Stimulated activated CD4-positive, alpha-beta T cell treated with anti-CD3 and anti-CD28 coated beads, Interleukin-4, amount 100 ng/mL, for 24 hours (primary cell): ENCODE data around the gene ITGAL.
A peak's percentile ranks its signal among the peaks of the same experiment; 100 is the strongest.
"Not testable (repeated sequence)": the region's sequence is repeated elsewhere in the genome, so short reads cannot be mapped to it uniquely, and the experiment has no call there.

Source experiments
- DNase-seq: peaks from one replicate; pipeline ENCODE4 v3.0.0-alpha.2; 2020

The ITGAL gene

GRCh38 chr16:30472328-30472942, at the start of gene ITGAL:
Gene ITGAL (plus strand): TSS chr16:30472742. CDS start chr16:30472838, 96 bp downstream.
- peak; percentile 89 for DNase-seq

- DNase-seq = no peak
Observed at GRCh38 chr16:30428055-30428454, 44.5 kb upstream of the ITGAL start.

GRCh38 chr16:30429418-30429677, 43.2 kb upstream of the ITGAL start:
- DNase-seq = no peak

- peak; percentile 98 for DNase-seq
Observed at GRCh38 chr16:30429678-30430427, 42.7 kb upstream of the ITGAL start, which contains the start of gene DCTPP1. Gene DCTPP1 (minus strand): TSS chr16:30430030. CDS start chr16:30429980, 50 bp downstream.

DNA sequence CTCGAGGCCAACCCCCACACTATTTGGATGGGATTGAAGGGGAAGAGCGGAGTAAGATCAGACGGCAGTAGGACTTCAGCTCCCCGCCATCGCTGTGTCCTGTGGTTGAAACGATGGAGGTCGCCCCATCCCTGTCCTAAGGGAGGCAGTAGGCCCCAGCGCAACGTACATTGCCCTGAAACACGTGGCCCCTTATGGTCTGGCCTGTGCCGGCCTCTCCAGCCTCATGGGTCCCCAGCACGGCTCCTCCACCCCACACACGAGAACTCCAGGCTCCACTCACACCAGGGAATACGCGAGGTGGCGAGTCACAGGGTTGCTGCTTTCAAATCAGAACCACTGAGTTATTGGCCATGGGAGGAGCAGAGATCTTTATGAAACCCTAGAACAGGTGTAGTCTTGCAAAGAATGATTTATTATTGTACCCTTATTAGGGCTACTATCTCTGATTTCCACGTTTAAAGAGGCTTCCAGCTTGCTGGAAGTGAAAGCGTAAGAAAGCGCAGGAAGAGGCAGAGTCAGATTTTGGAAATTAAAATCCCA, 42.0 kb upstream of the ITGAL start:
- no peak for DNase-seq

- DNase-seq = peak; percentile 80
Observed at GRCh38 chr16:30434852-30435251, 37.7 kb upstream of the ITGAL start.

DNA sequence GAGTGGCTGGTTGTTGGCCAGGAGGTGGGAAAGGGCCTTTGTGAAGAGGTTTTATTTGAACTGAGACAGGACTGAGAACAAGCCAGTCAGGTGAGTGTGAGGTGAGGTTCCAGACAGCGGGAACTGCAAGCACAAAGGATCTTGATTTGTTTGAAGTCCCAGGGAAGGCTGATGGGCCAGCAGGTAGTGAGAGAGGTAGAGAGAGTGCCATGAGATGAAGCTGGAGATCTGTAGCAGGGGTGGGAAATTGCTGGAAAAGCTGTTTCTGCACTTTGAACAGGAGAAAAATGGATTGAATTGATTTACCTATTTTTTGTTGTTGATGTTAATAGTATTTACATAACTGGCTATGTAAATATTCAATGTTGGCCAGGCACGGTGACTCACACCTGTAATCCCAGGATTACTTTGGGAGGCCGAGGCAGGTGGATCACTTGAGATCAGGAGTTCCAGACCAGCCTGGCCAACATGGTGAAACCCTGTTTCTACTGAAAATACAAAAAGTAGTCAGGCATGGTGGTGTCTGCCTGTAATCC, 35.0 kb upstream of the ITGAL start:
- no peak for DNase-seq

DNA sequence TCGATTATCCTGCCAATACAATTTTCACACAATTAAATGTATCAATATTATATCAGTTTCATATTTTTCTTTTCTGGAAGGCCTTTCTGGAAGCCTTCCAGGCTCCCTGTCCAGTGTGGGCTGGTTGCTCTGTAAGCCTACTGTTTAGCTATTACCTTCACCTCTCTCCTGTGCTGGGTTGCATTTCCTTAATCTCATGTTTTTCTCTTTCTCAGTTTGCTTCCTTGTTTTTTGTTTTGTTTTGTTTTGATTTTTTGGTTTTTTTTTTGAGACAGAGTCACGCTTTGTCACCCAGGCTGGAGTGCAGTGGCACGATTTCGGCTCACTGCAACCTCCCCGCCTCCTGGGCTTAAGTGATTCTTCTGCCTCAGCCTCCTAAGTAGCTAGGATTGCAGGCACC, 33.7 kb upstream of the ITGAL start:
- no peak for DNase-seq

DNA sequence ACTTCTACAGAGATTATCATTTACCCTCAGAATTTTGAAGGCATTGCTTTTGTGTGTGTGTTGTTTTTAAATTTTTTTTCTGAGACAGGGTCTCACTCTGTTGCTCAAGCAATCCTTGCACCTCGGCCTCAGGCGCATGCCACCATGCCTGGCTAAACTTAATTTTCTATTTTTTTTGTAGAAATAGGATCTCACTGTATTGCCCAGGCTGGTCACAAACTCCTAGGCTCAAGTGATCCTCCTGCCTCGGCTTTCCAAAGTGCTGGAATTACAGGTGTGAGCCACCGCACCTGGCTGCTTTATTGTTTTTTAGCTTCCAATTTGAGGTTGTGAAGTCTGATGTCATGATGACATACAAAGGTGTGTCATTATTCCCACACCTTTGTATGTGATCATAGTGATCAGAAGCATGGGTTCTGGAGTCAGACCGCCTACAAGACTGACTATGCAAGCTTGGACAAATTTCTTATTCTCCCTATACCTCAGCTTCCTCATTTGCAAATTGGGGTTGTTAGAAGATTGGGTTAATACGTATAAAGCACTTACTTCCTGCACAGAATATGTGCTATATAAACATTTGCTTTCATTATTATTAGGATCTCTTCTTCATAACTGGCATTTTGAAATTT, 32.7 kb upstream of the ITGAL start:
- no peak for DNase-seq

DNA sequence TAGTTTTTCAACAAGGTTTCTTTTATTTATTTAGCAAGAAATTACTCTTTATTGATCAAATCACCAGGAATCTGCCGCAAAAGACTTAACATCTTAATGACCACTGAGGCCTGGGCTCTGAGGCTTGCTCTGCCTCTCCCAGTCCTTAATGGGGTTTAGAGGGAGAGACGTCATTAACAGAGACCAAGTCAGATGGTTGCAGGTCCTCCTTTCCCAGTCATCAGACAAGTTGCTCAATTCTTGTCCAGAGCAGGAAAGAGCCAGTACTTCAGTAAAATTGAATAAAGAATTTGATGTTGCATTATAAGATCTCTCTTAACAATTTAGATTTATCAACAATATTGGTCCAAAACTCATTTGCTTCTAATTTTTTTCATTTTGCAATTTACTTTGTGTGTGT, 28.9 kb upstream of the ITGAL start:
- no peak for DNase-seq

DNA sequence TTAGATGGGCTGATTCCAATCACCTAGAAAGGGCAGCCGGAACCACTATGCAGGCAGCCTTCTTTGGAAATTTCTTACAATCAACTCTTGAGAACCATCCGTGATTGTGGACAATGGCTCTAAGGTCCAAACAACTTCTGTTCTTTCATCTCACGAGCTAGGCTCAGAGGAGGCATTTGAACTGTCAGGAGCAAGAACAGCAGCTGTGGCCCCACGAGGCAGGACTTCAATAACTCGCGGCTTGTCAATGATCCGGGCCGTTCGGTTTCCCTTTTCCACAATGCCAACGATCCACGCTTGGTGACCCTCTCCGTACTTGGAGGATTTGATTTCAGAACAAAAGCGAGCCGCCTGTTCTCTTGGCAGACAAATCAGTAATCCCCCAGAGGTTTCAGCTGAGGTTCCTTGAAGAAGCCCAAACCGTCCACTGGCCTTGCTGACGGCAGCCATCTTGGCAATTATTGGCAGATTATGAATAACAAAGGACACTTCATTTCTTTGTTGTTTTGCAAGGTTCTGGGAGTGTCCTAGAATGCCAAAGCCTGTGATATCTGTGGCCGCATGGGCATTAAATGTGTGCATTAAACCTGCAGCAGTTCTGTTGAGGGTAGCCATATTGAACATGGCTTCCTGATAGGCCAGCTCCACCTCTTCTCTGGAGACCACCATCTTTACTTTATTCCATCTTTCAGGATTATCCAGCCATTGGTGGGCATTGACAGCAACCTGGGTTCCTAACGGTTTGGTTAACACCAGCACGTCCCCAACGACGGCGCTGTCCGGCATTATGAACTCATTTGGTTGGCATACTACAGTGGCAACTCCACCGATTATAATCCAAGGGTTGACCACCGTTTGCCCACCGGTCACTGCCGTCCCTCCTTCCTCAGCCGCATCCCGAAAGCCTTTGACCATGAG, 28.1 kb upstream of the ITGAL start:
- DNase-seq = no peak

DNA sequence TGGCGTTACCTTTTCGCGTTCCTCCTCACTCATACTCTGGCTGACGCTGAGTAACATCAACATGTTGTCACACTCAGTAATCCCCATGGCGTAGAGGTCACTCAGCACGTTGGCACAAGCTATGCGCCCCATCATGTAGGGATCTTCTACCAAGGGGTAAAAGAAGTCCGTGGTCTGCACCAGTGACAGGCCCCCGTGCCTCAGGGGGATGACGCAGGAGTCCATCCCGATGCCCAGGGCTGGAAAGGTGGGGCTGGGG, 27.5 kb upstream of the ITGAL start:
- DNase-seq = no peak

- peak; percentile 97 for DNase-seq
Observed at GRCh38 chr16:30445408-30446202, 26.9 kb upstream of the ITGAL start, which contains the start of gene SEPHS2. Gene SEPHS2 (minus strand): TSS chr16:30445874. CDS start chr16:30445727, 147 bp downstream.

- no peak for DNase-seq
Observed at GRCh38 chr16:30446203-30446595, 26.3 kb upstream of the ITGAL start.

DNA sequence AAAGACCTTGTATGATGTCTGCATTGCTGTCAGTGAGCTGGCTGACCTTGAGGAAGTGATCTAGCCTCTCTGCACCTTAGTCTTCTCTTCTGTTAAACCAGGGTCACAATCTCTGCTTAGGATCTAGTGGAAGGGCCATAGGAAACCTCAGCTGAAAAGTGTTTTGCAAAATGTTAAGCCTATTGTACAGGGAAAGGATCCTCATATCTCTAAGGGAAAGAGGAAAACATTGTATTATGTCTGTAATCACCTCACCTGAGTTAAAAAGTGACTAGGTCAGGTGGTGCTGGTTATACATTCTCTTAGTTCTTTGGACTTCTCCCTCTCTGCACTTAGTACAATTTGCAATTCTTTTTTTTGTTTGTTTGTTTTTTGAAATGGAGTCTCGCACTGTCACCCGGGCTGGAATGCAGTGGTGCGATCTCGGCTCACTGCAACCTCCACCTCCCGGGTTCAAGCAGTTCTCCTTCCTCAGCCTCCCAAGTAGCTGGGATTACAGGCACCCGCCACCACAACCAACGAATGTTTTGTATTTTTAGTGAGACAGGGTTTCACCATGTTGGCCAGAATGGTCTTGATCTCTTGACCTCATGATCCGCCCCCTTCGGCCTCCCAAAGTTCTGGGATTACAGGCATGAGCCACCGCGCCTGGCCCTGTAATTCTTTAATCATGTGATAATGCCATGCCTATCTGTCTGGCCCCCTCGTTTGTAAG, 24.9 kb upstream of the ITGAL start:
- no peak for DNase-seq

GRCh38 chr16:30449116-30449435, 23.5 kb upstream of the ITGAL start:
- DNase-seq = no peak

DNA sequence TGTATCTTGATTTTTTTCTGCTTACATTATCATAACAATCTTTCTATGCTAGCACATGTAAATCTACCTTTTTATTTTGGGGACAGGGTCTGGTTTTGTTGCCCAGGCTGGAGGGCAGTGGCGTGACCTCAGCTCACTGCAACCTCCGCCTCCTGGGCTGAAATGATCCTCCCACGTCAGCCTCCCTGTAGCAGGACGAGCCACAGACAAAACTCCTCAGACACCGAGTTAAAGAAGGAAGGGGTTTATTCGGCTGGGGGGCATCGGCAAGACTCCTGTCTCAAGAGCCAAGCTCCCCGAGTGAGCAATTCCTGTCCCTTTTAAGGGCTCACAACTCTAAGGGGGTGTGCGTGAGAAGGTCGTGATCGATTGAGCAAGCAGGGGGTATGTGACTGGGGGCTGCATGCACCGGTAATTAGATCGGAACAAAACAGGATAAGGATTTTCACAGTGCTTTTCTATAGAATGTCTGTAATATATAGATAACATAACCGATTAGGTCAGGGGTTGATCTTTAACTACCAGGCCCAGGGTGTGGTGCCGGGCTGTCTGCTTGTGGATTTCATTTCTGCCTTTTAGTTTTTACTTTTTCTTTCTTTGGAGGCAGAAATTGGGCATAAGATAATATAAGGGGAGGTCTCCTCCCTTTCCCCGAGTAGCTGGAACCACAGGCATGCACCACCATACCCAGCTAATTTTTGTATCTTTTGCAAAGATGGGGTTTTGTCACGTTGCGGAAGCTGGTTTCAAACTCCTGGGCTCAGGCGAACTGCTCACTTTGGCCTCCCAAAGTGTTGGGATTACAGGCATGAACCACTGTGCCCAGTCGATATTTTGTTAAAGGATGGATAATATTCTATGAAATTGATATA, 19.6 kb upstream of the ITGAL start:
- DNase-seq = not testable (repeated sequence)

DNA sequence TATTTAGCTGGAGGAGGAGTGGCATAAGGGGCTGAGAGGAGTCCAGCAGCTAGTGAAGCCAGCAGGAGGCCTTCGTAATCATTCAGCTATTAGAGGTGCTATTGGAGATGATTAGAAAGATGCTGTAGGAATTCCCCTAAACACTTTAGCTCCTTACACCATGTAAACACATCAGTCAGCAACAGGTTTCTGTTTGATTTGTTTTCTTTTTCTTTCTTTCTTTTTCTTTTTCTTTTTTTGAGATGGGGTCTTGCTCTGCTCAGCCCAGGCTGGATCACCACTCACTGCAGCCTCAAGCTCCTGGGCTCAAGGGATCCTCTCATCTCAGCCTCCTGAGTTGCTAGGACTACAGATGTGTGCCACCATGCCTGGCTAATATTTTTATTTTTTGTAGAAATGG, 16.2 kb upstream of the ITGAL start:
- DNase-seq = no peak

DNA sequence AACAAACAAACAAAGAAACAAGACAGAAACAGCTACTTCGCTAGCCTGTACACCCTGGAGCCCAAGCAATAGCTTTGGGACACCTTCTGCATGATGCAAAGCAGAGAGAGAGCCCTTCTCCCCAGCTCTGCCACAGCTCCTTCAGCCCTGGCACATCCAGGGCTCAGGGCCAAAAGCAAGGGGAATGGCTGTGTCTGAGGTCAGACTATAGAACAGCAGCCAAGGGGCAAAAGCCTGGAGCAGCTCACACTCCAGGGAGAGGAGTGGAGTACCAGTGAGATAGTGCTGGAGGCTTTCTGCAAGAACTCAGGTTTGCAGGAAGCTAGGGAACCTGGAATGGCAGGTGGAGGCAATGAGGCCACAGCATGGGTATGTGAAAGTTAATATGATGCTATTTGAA, 15.3 kb upstream of the ITGAL start:
- DNase-seq = no peak

DNA sequence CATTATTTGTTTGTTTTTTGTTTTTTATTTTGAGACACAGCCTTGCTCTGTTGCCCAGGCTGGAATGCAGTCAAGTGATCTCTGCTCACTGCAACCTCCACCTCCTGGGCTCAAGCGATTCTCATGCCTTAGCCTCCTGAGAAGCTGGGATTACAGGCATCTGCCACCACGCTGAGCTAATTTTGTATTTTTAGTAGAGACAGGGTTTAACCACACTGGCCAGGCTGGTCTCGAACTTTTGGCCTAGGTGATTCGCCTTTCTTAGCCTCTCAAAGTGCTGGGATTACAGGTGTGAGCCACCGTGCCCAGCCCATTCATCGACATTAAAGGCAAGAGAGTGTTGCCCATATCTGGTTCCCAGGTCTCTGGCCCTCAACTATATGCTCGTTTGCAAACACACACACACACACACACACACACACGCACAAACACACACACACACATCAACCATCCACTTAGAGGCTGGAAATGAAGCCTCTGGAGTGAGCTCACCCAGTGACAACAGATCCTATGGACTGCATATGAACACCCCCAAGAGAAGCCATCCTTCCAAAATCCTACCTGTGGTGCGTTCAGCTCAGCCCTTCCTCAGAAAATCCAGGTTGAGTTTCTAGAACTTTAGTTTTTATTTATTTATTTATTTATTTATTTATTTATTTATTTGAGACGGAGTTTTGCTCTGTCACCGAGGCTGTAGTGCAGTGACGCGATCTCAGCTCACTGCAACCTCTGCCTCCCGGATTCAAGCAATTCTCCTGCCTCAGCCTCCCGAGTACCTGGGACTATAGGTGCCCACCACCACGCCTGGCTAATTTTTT, 14.6 kb upstream of the ITGAL start:
- DNase-seq = no peak
